GM12801 (cell line): ENCODE measurements around the gene AANAT.

Source experiments
- TF ChIP-seq, protein P1 (sequence below): IDR thresholded peaks from one replicate; pipeline ENCODE4 v1.5.1; 2011; ENCODE audit warnings: control low read depth; ENCODE audit not compliant: insufficient read length; ENCODE audit errors: extremely low read depth

AANAT gene

DNA sequence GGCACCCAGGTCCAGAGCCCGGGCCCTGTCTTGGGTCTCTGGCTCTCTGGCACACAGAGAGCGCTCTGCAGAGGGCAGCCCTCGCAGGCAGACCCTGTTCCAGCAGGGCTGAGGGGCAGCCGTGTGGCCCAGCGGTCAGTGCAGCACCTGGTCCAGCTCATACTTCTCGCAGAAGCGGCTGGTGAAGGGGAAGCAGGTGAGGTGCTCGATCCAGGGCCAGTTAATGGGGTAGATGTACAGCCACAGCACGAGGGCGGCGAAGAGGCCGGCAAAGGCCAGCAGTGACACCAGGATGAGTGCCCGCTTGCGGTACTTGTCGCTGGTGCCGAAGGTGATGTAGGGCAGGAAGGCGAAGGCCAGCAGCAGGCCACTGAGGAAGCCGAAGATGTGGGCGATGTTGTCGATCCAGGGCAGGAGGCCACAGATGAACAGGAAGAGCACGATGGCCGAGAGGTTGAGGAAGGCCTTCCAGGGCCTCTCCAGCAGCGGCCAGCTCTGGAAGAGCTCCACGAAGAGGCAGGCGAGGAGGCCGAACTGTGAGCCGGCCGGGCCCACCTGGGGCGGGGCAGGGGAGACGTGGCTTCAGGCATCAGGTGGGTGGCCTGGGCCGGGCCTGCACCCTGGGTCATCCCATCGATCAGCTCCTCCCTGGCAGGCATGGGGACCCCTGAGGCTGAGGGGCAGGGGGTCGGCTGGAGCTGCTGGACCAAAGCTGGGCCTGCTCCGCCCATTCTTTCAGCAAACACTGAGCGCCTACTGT, 4.3 kb downstream of the AANAT start:
- TF ChIP-seq, protein P1, sequence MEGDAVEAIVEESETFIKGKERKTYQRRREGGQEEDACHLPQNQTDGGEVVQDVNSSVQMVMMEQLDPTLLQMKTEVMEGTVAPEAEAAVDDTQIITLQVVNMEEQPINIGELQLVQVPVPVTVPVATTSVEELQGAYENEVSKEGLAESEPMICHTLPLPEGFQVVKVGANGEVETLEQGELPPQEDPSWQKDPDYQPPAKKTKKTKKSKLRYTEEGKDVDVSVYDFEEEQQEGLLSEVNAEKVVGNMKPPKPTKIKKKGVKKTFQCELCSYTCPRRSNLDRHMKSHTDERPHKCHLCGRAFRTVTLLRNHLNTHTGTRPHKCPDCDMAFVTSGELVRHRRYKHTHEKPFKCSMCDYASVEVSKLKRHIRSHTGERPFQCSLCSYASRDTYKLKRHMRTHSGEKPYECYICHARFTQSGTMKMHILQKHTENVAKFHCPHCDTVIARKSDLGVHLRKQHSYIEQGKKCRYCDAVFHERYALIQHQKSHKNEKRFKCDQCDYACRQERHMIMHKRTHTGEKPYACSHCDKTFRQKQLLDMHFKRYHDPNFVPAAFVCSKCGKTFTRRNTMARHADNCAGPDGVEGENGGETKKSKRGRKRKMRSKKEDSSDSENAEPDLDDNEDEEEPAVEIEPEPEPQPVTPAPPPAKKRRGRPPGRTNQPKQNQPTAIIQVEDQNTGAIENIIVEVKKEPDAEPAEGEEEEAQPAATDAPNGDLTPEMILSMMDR: no peak

DNA sequence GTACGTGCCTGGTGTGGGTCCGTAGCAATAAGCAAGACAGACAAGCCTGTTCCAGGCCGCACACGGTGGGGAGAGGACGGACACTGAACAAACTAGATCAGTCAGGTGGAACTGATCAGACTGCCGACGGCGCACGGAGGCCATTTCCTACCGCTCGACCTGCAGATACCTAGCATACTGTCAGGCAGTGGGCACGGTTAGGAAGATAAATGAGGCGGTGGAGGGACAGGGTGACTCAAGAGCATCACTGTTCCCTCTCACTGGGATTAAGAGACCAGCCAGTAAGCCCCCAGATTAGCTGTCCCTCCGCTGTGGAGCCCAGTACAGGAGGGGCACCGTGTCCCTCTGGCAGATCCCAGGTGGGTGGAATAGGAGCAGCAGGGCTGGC, 4.8 kb downstream of the AANAT start:
- TF ChIP-seq, protein P1: no peak

DNA sequence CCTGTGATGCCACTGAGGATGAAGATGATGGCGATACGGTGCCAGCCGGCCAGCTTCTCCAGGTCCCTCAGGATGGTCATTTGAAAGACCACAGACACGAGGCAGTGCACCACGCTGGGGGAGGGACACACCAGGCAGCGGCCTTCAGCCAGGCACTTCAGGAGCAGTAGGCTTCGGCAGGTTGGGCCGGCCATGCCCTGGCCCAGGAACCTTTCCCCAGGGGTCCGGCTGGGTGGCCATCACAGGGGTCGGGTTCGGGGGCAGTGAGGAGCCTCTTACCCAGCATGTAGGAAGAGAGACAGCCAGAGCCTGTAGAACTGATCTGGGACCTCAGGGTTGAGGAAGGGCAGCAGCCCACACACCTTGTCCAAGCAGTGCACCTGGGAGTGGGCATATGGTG, 5.3 kb downstream of the AANAT start:
- TF ChIP-seq, protein P1: no peak

DNA sequence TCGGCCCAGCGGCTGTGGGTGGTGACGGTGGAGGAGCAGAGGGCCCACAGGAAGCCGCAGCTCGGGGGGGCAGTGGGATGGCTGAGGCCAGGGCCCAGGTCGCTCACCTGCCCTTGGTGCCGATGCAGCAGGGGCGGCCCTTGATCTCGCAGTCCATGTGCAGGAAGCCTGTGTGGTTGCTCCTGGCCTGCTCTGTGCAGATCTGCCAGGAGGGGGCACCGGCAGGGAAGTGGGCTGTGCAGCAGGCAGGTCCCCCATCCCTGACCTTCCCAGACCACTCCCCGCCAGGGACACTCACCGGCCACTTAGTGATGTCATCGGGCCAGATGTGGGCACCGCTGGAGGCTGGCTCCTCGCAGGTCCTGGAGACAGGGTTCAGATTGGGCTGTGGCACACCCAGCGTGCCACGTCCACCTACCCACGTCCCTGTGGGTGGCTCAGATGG, 6.2 kb downstream of the AANAT start:
- TF ChIP-seq, protein P1: no peak

DNA sequence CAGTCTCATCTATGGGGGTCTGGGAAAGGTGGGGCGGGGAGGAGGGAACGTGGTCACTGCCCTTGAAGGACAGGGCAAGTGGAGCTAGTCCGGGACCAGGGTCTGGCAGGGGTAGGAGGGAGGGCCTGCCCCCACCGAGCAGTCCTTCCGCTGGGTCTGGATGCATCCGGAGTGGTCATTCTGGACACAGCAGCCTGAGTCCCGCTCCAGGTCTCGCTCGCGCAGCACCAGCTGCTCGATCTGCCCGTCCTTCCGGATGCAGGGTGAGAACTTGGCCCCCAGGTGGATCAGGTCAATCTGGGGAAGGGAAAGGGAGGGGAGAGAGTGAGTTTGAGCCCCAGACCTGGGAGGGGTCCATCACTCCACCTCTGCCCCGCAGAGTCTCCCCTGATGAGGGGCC, 6.8 kb downstream of the AANAT start:
- TF ChIP-seq, protein P1: no peak

DNA sequence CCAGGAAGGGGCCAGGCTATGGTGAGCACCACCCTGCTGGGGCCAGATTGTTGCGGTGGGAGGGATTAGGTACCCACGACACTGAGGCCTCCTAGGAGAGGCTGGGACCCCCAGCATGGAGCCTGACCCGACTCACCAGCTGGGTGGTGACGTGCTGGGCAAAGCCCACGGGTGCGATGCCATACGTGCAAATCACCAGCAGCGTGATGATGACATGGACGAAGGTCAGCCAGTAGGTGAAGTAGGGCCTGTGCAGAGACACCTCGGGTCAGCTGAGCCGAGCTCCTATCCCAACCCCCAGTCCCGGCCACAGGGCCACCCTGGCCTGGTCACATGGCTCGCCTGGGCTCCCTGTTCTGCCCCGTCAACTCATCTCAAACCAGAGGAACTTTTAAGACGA, 7.5 kb downstream of the AANAT start:
- TF ChIP-seq, protein P1: no peak

DNA sequence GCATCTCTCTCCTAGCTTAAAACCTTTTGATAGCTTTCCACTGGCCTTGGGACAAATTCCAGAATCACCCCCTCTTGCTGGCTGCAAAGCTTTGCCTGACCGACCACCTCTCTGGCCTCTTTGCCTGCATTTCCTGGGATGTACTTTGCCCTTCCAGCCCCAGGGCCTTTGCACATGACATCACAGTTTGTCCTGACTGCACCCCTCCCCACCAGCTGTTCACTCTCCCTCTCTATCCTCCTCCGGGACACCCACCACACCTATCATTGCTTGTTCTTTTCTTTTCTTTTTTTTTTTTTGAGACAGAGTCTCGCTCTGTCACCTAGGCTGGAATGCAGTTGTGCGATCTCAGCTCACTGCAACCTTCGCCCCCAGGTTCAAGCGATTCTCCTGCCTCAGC, 7.9 kb downstream of the AANAT start:
- TF ChIP-seq, protein P1: no peak
